Naive B cell (primary cell): ENCODE measurements around the gene SLC25A44. TPM values are rescaled to one million over a fixed set of nuclear protein-coding genes. Genes with fewer than 3 reads are reported as not detected.
A peak's percentile ranks its signal among the peaks of the same experiment; 100 is the strongest.

Experiments used
- ATAC-seq, 2 donors: fragments of 150-1000 bp; cut with Tn5 transposase; 2 replicates each; pipeline ENCODE4 v1.10.0; 2021; ENCODE audit warnings: low read depth in 2 of 2, mild to moderate bottlenecking in 2 of 2, moderate library complexity in 2 of 2
- DNase-seq: peaks from one replicate; pipeline ENCODE4 v3.0.0; 2022
- H3K27ac Mint-ChIP-seq, 6 donors: one replicate each; pipeline ENCODE4 v1.8.0; 2020 to 2022; ENCODE audit warnings: mild to moderate bottlenecking in 6 of 6, mixed read lengths in 6 of 6, moderate library complexity in 5 of 6, inconsistent platforms in 2 of 6
- H3K27me3 Mint-ChIP-seq, 3 donors: one replicate each; pipeline ENCODE4 v1.8.0; 2021 to 2022; ENCODE audit warnings: mixed read lengths in 3 of 3, mild to moderate bottlenecking in 1 of 3
- H3K36me3 Mint-ChIP-seq, 2 donors: one replicate each; pipeline ENCODE4 v1.8.0; 2020 to 2022; ENCODE audit warnings: mixed read lengths in 2 of 2, inconsistent platforms in 1 of 2, mild to moderate bottlenecking in 1 of 2
- H3K4me1 Mint-ChIP-seq, 3 donors: one replicate each; pipeline ENCODE4 v1.8.0; 2020 to 2022; ENCODE audit warnings: mixed read lengths in 3 of 3, inconsistent platforms in 1 of 3, mild to moderate bottlenecking in 1 of 3, moderate library complexity in 1 of 3
- H3K4me3 Mint-ChIP-seq, 8 donors: one replicate each; pipeline ENCODE4 v1.8.0; 2020 to 2022; ENCODE audit warnings: mild to moderate bottlenecking in 8 of 8, mixed read lengths in 8 of 8, moderate library complexity in 8 of 8, inconsistent platforms in 2 of 8
- H3K9me3 Mint-ChIP-seq, 7 donors: one replicate each; pipeline ENCODE4 v1.8.0; 2020 to 2022; ENCODE audit warnings: mixed read lengths in 7 of 7, mild to moderate bottlenecking in 5 of 7, inconsistent platforms in 2 of 7, moderate library complexity in 1 of 7
- polyA plus RNA-seq, 6 donors: library from polyadenylated mRNA; unstranded; fragments of 300-500 nt; fragmentation: Illumina TruSeq; gene quantifications; one replicate each; pipeline ENCODE4 v1.2.3, GENCODE V29; 2021; ENCODE audit warnings: low read depth in 6 of 6

Gene SLC25A44, protein sequence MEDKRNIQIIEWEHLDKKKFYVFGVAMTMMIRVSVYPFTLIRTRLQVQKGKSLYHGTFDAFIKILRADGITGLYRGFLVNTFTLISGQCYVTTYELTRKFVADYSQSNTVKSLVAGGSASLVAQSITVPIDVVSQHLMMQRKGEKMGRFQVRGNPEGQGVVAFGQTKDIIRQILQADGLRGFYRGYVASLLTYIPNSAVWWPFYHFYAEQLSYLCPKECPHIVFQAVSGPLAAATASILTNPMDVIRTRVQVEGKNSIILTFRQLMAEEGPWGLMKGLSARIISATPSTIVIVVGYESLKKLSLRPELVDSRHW
- polyA plus RNA-seq: 10 to 100 TPM in 4 of 6 donors, 1 to 10 TPM in 1, not detected in 1; 9.3 to 16.8 (median 12.9) TPM

DNA sequence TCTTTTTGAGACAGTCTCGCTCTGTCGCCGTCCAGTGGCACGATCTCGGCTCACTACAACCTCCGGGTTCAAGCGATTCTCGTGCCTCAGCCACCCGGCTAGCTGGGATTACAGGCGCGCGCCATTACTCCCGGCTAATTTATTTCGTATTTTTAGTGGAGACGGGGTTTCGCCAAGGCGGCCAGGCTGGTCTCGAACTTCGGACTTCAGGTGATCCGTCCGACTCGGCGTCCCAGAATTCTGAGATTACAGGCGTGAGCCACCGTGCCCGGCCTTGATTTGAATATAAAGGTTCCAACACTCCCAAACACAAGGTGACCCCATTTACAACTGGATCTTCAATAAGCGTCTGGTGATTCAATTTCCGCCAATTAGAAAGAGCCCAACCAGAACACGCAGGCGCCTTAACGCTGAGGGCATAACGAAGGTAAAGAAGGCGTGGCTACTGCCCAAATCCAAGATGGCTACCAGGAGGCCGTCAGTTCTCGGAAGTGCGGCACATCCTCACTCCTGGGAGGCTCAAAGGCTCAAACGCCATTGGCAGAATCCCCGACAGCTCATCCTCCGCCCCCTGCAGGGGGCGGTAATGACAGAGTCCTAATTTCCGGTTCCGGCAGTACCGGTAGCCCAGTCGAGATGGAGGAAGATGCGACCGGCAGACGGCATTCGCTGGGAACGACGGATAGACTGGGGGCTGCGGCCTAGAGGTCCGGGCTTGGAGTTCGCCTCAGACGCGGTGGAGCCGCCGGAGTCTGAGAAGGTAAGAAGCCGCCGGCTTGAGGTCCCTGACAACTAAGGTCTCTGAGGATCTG is at the start of gene SLC25A44:
SLC25A44 (plus strand) TSS at position 617 of the 812 bp plus-strand sequence. CDS start 5,744 bp downstream, outside the sequence.
- Mint-ChIP-seq H3K27me3 (no peaks in the 10 kb centered on the region), H3K9me3 (no peaks in the 10 kb centered on the region), H3K36me3 (peaks cover 0 to 15% of the 10 kb centered on the region in 2 donors), H3K27ac (peak within 1 kb of the TSS; percentile 80 to 96 (median 91)), H3K4me3 (peak within 1 kb of the TSS; percentile 87 to 100 (median 98)), H3K4me1 (peaks cover 23 to 54% (median 51%) of the 10 kb centered on the region in 3 donors)
- DNase-seq (peak; percentile 98), ATAC-seq (peak; percentile 97 to 98)

DNA sequence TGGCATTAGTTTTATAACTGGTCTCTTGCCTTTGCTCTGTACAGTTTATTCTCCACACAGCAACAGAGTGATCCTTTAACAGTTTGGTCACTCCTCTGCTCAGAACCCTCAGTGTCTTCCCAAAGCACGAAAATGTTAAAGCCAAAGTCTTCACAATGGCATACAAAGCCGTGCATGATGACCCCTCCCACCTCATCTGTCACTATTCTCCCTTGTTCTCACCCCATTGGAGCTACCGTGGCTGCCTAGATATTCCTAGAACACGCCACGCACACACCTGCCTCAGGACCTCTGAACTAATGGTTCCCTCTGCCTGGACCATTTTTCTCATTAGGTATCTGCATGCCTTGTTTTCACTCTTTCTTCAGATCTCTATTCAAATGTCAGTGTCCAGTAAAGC is 49.2 kb upstream of the SLC25A44 start:
- H3K4me3 Mint-ChIP-seq: peak overlapping the region in 1 of 8 donors; percentile 35
- no peak for ATAC-seq
- H3K27ac Mint-ChIP-seq: no peak overlapping the region
- no peaks in the 10 kb centered on the region for H3K36me3 Mint-ChIP-seq
- DNase-seq: no peak
- peaks cover 30 to 40% (median 40%) of the 10 kb centered on the region in 3 donors for H3K4me1 Mint-ChIP-seq
- peaks cover 0 to 3% (median 0%) of the 10 kb centered on the region in 7 donors for H3K9me3 Mint-ChIP-seq
- H3K27me3 Mint-ChIP-seq: peaks cover 0 to 2% (median 0%) of the 10 kb centered on the region in 3 donors

DNA sequence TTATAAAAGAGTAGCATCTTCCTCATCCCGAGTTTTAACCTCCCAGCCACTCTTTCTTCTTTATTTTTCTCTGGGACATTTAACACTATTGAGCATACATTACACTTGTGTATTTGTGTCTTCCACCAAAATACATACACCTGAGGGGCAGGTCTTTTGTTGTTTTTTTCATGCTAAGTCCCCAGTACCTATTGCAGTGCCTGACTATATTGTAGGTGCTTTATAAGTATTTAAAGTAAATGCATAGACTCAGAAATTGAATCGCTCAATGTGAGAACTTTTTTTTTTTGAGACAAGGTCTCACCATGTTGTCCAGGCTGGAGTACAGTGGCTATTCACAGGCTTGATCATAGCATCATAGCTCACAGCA is 48.3 kb upstream of the SLC25A44 start:
- peaks cover 39 to 49% (median 49%) of the 10 kb centered on the region in 3 donors for H3K4me1 Mint-ChIP-seq
- H3K9me3 Mint-ChIP-seq: peaks cover 0 to 3% (median 0%) of the 10 kb centered on the region in 7 donors
- DNase-seq: no peak
- ATAC-seq: no peak
- H3K27ac Mint-ChIP-seq: peak overlapping the region in 3 of 6 donors; percentile 62 to 96 (median 83)
- H3K27me3 Mint-ChIP-seq: no peaks in the 10 kb centered on the region
- H3K4me3 Mint-ChIP-seq: peak overlapping the region in 4 of 8 donors; percentile 16 to 92 (median 53)
- H3K36me3 Mint-ChIP-seq: no peaks in the 10 kb centered on the region

DNA sequence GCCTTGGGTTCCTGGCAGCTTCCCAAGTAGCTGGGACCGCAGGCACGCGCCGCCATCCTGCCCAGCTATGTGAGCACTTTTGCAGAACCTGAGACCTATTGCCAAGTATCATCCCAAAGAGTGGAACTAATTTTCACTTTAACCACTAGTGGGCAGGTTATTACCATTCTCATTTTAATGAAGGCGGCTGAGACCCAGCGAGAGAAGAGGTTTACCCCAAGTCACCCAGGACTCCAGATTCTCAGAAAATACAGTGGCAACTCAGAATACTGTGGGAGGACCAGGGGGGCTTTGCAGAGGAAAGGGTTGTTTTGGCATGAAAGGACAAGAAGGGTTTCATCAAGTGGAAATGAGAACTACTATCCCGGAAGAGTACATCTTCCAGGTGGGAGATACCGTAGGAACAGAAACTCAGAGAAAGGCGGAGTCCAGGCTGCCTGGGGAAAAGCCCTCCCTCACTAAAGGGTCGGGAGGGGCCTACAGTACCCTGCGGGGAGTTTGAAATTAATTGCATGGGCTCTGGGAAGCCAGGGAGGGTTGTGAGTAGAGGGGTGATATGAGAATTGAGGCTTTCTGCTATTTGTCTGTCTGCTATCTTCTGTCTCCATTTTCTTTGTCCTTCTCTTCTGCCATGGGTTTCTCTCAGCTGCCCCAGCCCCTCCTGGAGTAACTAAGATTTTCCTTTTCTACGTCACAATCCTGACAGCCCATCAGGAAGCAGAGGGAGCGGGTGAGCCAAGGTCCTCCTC is 47.7 kb upstream of the SLC25A44 start:
- H3K36me3 Mint-ChIP-seq: no peaks in the 10 kb centered on the region
- H3K27me3 Mint-ChIP-seq: no peaks in the 10 kb centered on the region
- peaks cover 0 to 3% (median 0%) of the 10 kb centered on the region in 7 donors for H3K9me3 Mint-ChIP-seq
- ATAC-seq (peak; percentile 49 to 63), DNase-seq (peak; percentile 73)
- peak overlapping the region; percentile 16 to 92 (median 88) for H3K4me3 Mint-ChIP-seq
- H3K4me1 Mint-ChIP-seq: peaks cover 44 to 55% (median 55%) of the 10 kb centered on the region in 3 donors
- peak overlapping the region in 5 of 6 donors; percentile 62 to 96 (median 88) for H3K27ac Mint-ChIP-seq

DNA sequence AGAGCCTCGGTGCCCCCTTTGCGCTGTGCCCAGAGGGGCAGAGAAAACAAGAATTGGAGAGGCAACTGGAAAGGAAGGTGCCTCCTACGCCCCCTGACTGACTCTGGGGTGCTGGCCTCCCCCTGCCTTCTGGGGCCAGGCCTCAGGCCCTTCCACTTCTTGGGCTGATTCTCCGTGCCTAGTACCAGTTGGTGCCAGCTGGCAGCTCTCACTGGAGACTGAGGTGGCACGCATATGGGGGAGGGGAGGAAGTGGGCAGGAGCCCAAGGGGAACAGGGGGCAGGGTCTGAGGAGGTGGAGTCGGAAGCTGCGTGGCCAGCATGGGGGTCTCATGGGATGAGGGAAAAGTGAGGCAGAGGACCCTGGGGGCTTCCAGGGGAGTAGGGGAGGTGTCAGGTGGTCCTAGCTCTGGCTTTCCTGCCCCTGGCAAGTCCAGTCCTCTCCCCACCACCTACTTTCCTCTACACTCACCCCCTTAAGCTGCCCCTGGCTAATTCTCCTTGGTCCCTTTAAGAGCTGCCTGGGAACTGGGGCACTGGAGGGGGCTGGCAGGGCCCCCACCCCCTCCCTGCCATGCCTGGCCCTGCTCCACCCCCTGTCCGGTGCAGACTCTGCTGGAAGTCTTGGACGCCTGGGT is 47.0 kb upstream of the SLC25A44 start:
- Mint-ChIP-seq H3K9me3 (peaks cover 0 to 3% (median 0%) of the 10 kb centered on the region in 7 donors), H3K36me3 (no peaks in the 10 kb centered on the region), H3K4me3 (peak overlapping the region in 5 of 8 donors; percentile 61 to 92 (median 77)), H3K27me3 (no peaks in the 10 kb centered on the region), H3K4me1 (peaks cover 48 to 62% (median 61%) of the 10 kb centered on the region in 3 donors), H3K27ac (peak overlapping the region in 5 of 6 donors; percentile 54 to 91 (median 78))
- ATAC-seq: no peak
- no peak for DNase-seq

DNA sequence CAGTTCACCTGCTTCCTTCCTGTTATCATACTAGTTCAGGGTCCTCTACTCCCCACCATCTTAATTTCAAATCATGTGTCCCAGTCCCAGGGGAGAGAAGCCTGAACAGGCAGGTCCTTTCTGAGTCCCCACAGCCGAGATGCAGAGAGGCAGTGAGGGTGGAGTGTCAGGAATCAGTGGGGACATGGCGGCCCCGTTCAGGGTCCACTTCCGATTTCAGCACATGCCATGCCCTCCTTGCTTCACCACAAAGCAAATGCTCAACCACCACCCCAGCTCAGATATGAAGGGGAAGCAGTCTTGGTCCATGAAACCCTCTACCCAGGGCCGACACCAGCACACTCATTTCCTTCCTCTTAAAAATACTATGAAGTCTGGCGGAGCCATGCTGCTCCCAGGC is 45.7 kb upstream of the SLC25A44 start:
- peak; percentile 74 to 75 for ATAC-seq

DNA sequence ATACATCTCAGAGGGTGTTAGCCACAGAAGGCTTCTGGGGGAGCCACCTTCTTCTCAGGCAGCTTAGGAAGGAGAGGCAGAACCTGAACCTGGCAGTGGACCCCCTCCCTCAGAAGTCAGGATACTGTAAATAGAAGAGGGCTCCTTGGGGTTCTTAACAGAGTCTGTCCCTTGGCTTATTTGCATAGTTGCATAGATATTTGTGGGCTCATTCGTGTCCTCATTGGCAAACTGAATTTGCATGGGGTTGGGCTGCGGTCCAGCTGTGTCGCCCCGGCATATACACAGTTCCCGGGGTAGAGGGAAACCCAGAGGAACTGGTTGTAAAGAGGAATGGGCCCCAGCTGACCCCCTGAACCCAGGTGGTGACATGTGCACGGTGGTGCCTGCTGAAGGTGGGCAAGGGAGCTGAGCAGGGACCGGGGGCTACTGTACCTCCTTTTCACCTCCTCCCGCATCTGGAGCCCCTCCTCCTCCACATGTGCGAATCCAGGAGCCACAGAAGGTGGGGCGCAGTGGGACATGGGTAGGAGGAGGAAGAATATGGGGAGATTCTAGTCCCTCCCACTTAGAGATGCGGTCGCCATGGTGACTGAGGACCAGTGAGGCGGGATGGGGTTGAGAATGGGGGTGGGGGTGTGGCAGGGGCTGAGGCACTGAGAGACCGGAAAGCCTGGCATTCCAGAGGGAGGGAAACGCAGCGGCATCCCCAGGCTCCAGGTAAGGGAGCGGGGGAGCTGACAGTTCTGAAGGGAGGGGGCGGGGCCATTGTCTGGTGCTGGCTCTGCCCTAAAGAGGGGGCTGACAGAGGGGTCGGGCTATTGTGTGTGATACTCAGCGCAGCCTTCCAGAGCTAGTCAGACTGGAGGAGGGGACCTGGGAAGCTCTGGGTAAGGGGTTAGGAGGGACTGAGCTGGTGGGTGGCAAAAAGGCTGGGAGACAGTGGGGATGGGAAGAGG is 44.3 kb upstream of the SLC25A44 start:
- peaks cover 67 to 89% (median 87%) of the 10 kb centered on the region in 3 donors for H3K4me1 Mint-ChIP-seq
- peaks cover 0 to 3% (median 0%) of the 10 kb centered on the region in 7 donors for H3K9me3 Mint-ChIP-seq
- H3K27me3 Mint-ChIP-seq: no peaks in the 10 kb centered on the region
- ATAC-seq (peak; percentile 30 to 36), DNase-seq (peak; percentile 64)
- peak overlapping the region; percentile 50 to 92 (median 80) for H3K4me3 Mint-ChIP-seq
- H3K36me3 Mint-ChIP-seq: no peaks in the 10 kb centered on the region
- H3K27ac Mint-ChIP-seq: peak overlapping the region; percentile 88 to 96 (median 88)

More for the DNA sequence above, 45.7 kb upstream of the SLC25A44 start:
- Mint-ChIP-seq H3K27me3 (no peaks in the 10 kb centered on the region), H3K36me3 (no peaks in the 10 kb centered on the region), H3K4me1 (peaks cover 59 to 75% (median 74%) of the 10 kb centered on the region in 3 donors), H3K27ac (peak overlapping the region; percentile 88 to 98 (median 94)), H3K9me3 (peaks cover 0 to 3% (median 0%) of the 10 kb centered on the region in 7 donors), H3K4me3 (peak overlapping the region; percentile 27 to 92 (median 81))
- peak; percentile 80 for DNase-seq

DNA sequence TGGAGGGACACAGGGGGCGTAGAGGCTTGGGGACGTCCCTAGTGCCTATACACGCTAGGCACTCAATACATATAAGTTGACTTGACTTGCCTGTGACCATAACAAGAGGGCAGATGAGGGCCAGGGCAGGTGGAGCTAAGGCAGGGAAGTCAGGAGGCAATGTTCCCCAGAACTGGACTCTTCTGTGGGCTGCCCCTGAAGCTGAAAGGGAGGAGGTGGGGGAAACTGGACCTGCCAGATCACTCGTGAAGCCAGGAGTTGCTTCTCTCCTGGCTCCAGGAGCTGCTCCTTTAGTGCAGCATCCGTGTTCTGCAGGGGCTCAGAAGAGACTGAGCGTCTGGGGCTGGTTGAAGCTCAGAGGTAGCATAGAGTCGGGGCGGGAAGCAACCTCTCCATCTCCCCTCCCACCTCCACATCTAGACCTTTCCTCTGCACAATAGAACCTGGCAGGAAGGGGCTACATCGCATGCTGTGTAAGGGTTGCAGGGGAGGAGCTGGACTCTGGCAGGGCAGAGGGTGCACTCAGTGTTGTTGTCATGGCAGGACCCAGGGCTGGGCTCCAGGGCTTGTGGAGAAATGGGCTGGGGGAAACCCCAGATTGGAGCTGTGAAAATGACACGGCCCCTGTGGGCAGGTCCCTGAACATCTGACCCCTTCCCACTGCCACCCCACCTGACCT is 43.4 kb upstream of the SLC25A44 start:
- ATAC-seq: no peak
- H3K4me1 Mint-ChIP-seq: peaks cover 75 to 97% (median 95%) of the 10 kb centered on the region in 3 donors
- H3K36me3 Mint-ChIP-seq: no peaks in the 10 kb centered on the region
- peak overlapping the region in 6 of 8 donors; percentile 62 to 86 (median 74) for H3K4me3 Mint-ChIP-seq
- H3K27me3 Mint-ChIP-seq: no peaks in the 10 kb centered on the region
- H3K27ac Mint-ChIP-seq: peak overlapping the region in 5 of 6 donors; percentile 22 to 94 (median 88)
- DNase-seq: no peak
- peaks cover 0 to 3% (median 0%) of the 10 kb centered on the region in 7 donors for H3K9me3 Mint-ChIP-seq

DNA sequence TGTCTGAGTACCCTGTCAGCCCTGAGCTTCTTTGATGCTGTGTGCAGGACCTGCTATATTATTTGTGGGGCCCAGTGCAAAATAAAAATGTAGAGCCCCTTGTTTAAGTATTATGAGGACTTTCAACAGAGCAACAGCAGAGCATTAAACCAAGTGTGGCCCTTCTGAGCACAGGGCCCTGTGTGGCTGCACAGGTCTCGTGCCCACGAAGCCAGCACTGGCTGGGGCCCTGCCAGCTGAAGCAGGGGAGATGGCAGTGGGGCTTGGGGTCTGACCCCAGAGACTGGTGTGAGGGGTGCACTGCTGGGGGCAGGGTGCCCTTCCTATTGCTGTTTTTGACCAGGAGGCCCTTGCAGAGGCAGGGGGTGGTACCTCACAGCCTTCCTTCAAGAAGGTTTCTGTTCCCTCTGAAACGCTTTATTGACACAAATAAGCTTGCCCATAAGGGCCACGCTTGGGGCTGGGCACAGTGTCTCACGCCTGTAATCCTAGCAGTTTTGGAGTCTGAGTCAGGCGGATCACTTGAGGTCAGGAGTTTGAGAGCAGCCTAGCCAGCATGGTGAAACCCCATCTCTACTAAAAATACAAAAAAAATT is 42.7 kb upstream of the SLC25A44 start:
- H3K27ac Mint-ChIP-seq: peak overlapping the region in 5 of 6 donors; percentile 59 to 94 (median 84)
- peaks cover 78 to 98% (median 97%) of the 10 kb centered on the region in 3 donors for H3K4me1 Mint-ChIP-seq
- H3K27me3 Mint-ChIP-seq: no peaks in the 10 kb centered on the region
- no peaks in the 10 kb centered on the region for H3K36me3 Mint-ChIP-seq
- peaks cover 0 to 3% (median 0%) of the 10 kb centered on the region in 7 donors for H3K9me3 Mint-ChIP-seq
- DNase-seq (peak; percentile 39), ATAC-seq (no peak)
- H3K4me3 Mint-ChIP-seq: peak overlapping the region in 7 of 8 donors; percentile 55 to 83 (median 73)

DNA sequence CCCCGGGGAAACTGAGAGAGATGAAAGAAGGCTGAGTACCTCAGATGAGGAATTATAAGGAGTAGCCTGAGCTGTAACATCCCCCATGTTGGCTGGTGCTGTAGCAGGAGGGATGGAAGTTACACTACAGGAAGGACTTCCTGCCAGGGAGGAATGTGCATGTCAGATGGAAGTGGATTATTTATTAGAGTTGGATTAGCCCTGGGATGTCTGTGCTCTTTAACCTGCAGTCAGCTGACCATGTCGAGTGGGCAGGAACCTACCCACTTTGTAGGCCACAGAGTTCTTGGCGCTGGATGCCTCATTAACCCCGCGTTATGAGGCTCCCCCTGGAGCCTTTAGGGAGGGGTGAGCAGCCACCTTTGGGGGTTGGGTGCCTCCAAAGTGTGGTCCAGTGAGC is 41.3 kb upstream of the SLC25A44 start:
- Mint-ChIP-seq H3K4me3 (peak overlapping the region in 7 of 8 donors; percentile 27 to 78 (median 57)), H3K4me1 (peaks cover 76 to 100% (median 96%) of the 10 kb centered on the region in 3 donors), H3K36me3 (peaks cover 0 to 2% of the 10 kb centered on the region in 2 donors), H3K9me3 (peaks cover 0 to 3% (median 0%) of the 10 kb centered on the region in 7 donors), H3K27me3 (no peaks in the 10 kb centered on the region), H3K27ac (peak overlapping the region in 5 of 6 donors; percentile 18 to 93 (median 73))
- ATAC-seq (no peak), DNase-seq (no peak)
